WTC11 (cell line): Measurements from ENCODE around the gene KIFC3. TPM values are rescaled to one million over a fixed set of nuclear protein-coding genes. Genes with fewer than 3 reads are reported as not detected.

Source experiments
- ATAC-seq: fragments of 200-7000 bp; cut with Tn5 transposase; 2 replicates; pipeline ENCODE4 v1.10.0; 2021; ENCODE audit warnings: mild to moderate bottlenecking, moderate library complexity
- CTCF ChIA-PET: fragments of 300-600 bp; sonication (Branson Sonifier 250); formaldehyde crosslinking; loops from one replicate; lab custom pipeline; 2021; ENCODE audit warnings: antibody characterized with exemption; lab: Charles Lee
- POLR2A ChIA-PET: fragments of 350-600 bp; sonication (Branson Sonifier 250); formaldehyde crosslinking; loops from one replicate; lab custom pipeline; 2021; ENCODE audit warnings: antibody characterized with exemption; lab: Charles Lee
- DNase-seq: peaks from one replicate; pipeline ENCODE4 v3.0.0; 2021; ENCODE audit warnings: low spot score
- H3K27ac Mint-ChIP-seq: 2 replicates; pipeline ENCODE4 v1.8.0; 2021; ENCODE audit warnings: mixed read lengths
- H3K27me3 Mint-ChIP-seq: 2 replicates; pipeline ENCODE4 v1.8.0; 2021; ENCODE audit warnings: low read depth, mild to moderate bottlenecking, moderate library complexity, mixed read lengths
- H3K36me3 Mint-ChIP-seq: 2 replicates; pipeline ENCODE4 v1.8.0; 2021; ENCODE audit warnings: mixed read lengths
- H3K4me1 Mint-ChIP-seq: 2 replicates; pipeline ENCODE4 v1.8.0; 2022; ENCODE audit warnings: mixed read lengths
- H3K4me3 Mint-ChIP-seq: 2 replicates; pipeline ENCODE4 v1.8.0; 2021; ENCODE audit warnings: mild to moderate bottlenecking, moderate library complexity, mixed read lengths
- H3K9me3 Mint-ChIP-seq: 2 replicates; pipeline ENCODE4 v1.8.0; 2021; ENCODE audit warnings: mixed read lengths
- ELF4 ChIP-seq: sonication (generic); formaldehyde crosslinking; IDR thresholded peaks from 2 replicates; pipeline ENCODE4 v1.8.1; 2022; ENCODE audit warnings: low read depth, mild to moderate bottlenecking, moderate library complexity, missing genetic modification reagents
- EMX1 ChIP-seq: fragments of 250-450 bp; sonication (Bioruptor Pico); IDR thresholded peaks from 2 replicates; pipeline ENCODE4 v1.8.0; 2021; ENCODE audit warnings: mild to moderate bottlenecking
- FOXP1 ChIP-seq: sonication (generic); formaldehyde crosslinking; IDR thresholded peaks from 2 replicates; pipeline ENCODE4 v1.8.0; 2022; ENCODE audit warnings: missing genetic modification reagents, mild to moderate bottlenecking, moderate library complexity, borderline replicate concordance
- GABPB1 ChIP-seq: sonication (generic); formaldehyde crosslinking; IDR thresholded peaks from 2 replicates; pipeline ENCODE4 v1.8.1; 2023; ENCODE audit warnings: mild to moderate bottlenecking, missing genetic modification reagents
- GTF2I ChIP-seq: fragments of 250-450 bp; sonication (Bioruptor Pico); conservative IDR thresholded peaks from 2 replicates; pipeline ENCODE4 v1.4.0; 2021; ENCODE audit warnings: mild to moderate bottlenecking
- JAZF1 ChIP-seq: fragments of 250-450 bp; sonication (Bioruptor Pico); IDR thresholded peaks from 2 replicates; pipeline ENCODE4 v1.9.0; 2021; ENCODE audit warnings: moderate library complexity, mild to moderate bottlenecking, inconsistent platforms
- JUN ChIP-seq: sonication (generic); formaldehyde crosslinking; IDR thresholded peaks from 2 replicates; pipeline ENCODE4 v1.8.0; 2023; ENCODE audit warnings: mild to moderate bottlenecking, missing genetic modification reagents
- MXD4 ChIP-seq: fragments of 250-450 bp; sonication (Bioruptor Pico); IDR thresholded peaks from 2 replicates; pipeline ENCODE4 v1.8.0; 2021; ENCODE audit warnings: mild to moderate bottlenecking, moderate library complexity, borderline replicate concordance
- MYBL2 ChIP-seq: sonication (generic); formaldehyde crosslinking; IDR thresholded peaks from 2 replicates; pipeline ENCODE4 v1.8.1; 2023; ENCODE audit warnings: mild to moderate bottlenecking, moderate library complexity, missing genetic modification reagents
- NFATC4 ChIP-seq: fragments of 250-450 bp; sonication (Bioruptor Pico); IDR thresholded peaks from 2 replicates; pipeline ENCODE4 v1.9.0; 2021; ENCODE audit warnings: mild to moderate bottlenecking
- NFE2L1 ChIP-seq: sonication (generic); formaldehyde crosslinking; IDR thresholded peaks from 2 replicates; pipeline ENCODE4 v1.8.1; 2023; ENCODE audit warnings: missing genetic modification reagents
- NFYB ChIP-seq: sonication (generic); formaldehyde crosslinking; conservative IDR thresholded peaks from 2 replicates; pipeline ENCODE4 v1.8.0; 2022; ENCODE audit warnings: low read depth, missing genetic modification reagents
- OVOL2 ChIP-seq: fragments of 250-450 bp; sonication (Bioruptor Pico); IDR thresholded peaks from 2 replicates; pipeline ENCODE4 v1.9.0; 2021; ENCODE audit warnings: mild to moderate bottlenecking, borderline replicate concordance
- RORB ChIP-seq: fragments of 250-450 bp; sonication (Bioruptor Pico); IDR thresholded peaks from 2 replicates; pipeline ENCODE4 v1.9.0; 2021; ENCODE audit warnings: mild to moderate bottlenecking
- SMAD3 ChIP-seq: sonication (generic); formaldehyde crosslinking; IDR thresholded peaks from 2 replicates; pipeline ENCODE4 v1.8.0; 2022; ENCODE audit warnings: missing genetic modification reagents, mild to moderate bottlenecking, borderline replicate concordance
- TEAD1 ChIP-seq: sonication (generic); formaldehyde crosslinking; IDR thresholded peaks from 2 replicates; pipeline ENCODE4 v1.8.0; 2022; ENCODE audit warnings: mild to moderate bottlenecking, missing genetic modification reagents
- ZNF121 ChIP-seq: sonication (generic); formaldehyde crosslinking; IDR thresholded peaks from 2 replicates; pipeline ENCODE4 v1.8.0; 2023; ENCODE audit warnings: missing genetic modification reagents
- ZNF138 ChIP-seq: sonication (generic); formaldehyde crosslinking; conservative IDR thresholded peaks from 2 replicates; pipeline ENCODE4 v1.8.1; 2022; ENCODE audit warnings: mild to moderate bottlenecking, moderate library complexity, missing genetic modification reagents
- ZNF317 ChIP-seq: sonication (generic); formaldehyde crosslinking; IDR thresholded peaks from 2 replicates; pipeline ENCODE4 v1.8.1; 2023; ENCODE audit warnings: low read depth, mild to moderate bottlenecking, moderate library complexity, missing genetic modification reagents, borderline replicate concordance
- ZNF671 ChIP-seq: fragments of 250-450 bp; sonication (Bioruptor Pico); IDR thresholded peaks from 2 replicates; pipeline ENCODE4 v1.8.0; 2021; ENCODE audit warnings: mild to moderate bottlenecking
- total RNA-seq: library from RNA; stranded (reverse); gene quantifications from 3 replicates; pipeline ENCODE4 v1.2.3, GENCODE V29; 2021
- TF ChIP-seq, protein P1 (sequence below): sonication (generic); formaldehyde crosslinking; IDR thresholded peaks from 2 replicates; pipeline ENCODE4 v1.8.0; 2023; ENCODE audit warnings: missing genetic modification reagents
- TF ChIP-seq, protein P2 (sequence below): sonication (generic); formaldehyde crosslinking; IDR thresholded peaks from 2 replicates; pipeline ENCODE4 v1.8.0; 2023; ENCODE audit warnings: missing genetic modification reagents, mild to moderate bottlenecking, borderline replicate concordance
- TF ChIP-seq, protein P3 (sequence below): sonication (generic); formaldehyde crosslinking; IDR thresholded peaks from 2 replicates; pipeline ENCODE4 v1.8.1; 2023; ENCODE audit warnings: mild to moderate bottlenecking, missing genetic modification reagents, moderate library complexity
- TF ChIP-seq, protein P4 (sequence below): fragments of 250-450 bp; sonication (Bioruptor Pico); IDR thresholded peaks from 2 replicates; pipeline ENCODE4 v1.9.0; 2021; ENCODE audit warnings: mild to moderate bottlenecking, borderline replicate concordance

The KIFC3 gene
- total RNA-seq, 1 experiment from 2014 or later, result 11.6 TPM

DNA sequence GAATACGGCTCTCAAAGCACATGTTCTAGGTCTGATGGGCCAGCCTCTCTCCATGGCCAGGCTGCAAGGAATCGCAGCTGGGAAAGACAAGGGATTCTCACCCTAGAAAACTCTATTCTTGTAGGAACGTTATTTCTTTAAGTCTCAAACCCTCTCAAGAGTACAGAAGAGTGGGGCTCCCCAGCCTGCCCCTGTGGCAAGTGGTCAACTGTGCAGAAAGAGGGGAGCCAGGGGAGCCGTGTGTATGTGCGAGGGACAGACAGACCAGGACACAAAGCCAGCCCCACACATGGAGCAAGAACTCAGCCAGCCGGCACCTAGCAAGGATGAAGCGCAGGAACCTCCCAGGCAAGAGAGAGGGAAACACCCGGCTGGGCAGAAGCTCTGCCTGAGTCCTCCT is 16.4 kb downstream of the KIFC3 start (continued):
- TF ChIP-seq TEAD1 (CRISPR knock-in tag), result no peak
- no peak for TF ChIP-seq RORB (CRISPR knock-in tag)
- no peak for TF ChIP-seq JAZF1 (CRISPR knock-in tag)
- no peak for TF ChIP-seq MYBL2 (CRISPR knock-in tag)
- no peak for TF ChIP-seq EMX1 (CRISPR knock-in tag)
- TF ChIP-seq GTF2I (CRISPR knock-in tag), result no peak

DNA sequence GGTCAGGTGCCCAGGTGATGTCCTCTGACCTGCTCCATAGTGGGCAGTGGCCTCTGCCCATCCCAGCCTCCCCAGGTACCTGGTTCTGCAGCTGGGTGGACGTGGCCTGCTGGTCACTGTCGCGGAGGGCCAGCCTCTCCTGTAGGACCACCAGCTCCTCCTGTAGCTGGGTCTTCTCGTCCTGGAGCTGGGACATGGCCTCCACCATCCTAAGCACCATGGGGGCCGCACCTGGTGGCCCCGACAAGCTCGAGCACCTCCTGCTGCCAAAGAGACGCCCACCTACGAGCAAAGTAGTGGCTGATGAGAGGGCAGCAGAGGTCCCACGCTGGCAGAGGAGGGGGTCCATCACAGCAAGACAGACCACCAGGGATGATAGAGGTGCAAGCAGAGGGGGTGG is 16.9 kb downstream of the KIFC3 start:
- Mint-ChIP-seq H3K36me3 (no peaks in the 10 kb centered on the region), H3K9me3 (no peaks in the 10 kb centered on the region), H3K4me1 (peaks cover 6% of the 10 kb centered on the region; the same call in 1 of the 2 replicates), H3K27me3 (no peaks in the 10 kb centered on the region), H3K4me3 (no peak overlapping the region), H3K27ac (no peak overlapping the region)
- ATAC-seq (no peak), DNase-seq (no peak)
- TF ChIP-seq SMAD3 (CRISPR knock-in tag), result no peak
- TF ChIP-seq ELF4 (CRISPR knock-in tag), result no peak
- TF ChIP-seq NFATC4, result no peak
- TF ChIP-seq MYBL2 (CRISPR knock-in tag), result no peak
- no peak for TF ChIP-seq ZNF317
- no peak for TF ChIP-seq NFE2L1 (CRISPR knock-in tag)
- TF ChIP-seq ZNF671 (CRISPR knock-in tag), result no peak
- TF ChIP-seq FOXP1 (CRISPR knock-in tag), result no peak
- ChIA-PET POLR2A (no interaction called here), CTCF (interaction anchor here (1.3 to 2.2 kb wide), 3 partner anchors 10 kb away, joined by 5 to 11 read pairs (median 7); no protein-coding TSS in a partner anchor)

DNA sequence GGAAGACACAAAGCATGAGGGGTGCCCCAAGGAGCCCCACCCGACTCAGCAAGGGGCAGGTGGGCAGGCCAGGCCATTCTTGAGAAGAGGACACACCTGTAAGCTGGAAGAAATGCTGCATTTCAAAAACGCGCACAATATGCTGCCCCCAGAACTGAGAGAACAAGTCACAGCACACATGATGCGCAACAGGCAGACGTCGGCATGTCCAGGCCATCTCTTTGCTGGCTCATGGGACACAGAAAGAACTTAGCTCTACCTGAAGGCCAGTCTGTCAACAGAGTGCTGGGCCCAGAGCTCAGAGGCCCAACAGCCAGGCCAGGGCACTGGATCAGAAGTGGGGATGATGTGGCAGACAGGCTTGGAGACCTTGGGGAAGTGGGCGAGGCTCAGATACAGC is 18.0 kb downstream of the KIFC3 start:
- CTCF ChIA-PET, result interaction anchor here (1.3 to 1.7 kb wide), 2 partner anchors 9 to 11 kb away, joined by 5 to 7 read pairs; no protein-coding TSS in a partner anchor
- peaks cover 6% of the 10 kb centered on the region; the same call in 1 of the 2 replicates for H3K4me1 Mint-ChIP-seq
- POLR2A ChIA-PET, result no interaction called here
- H3K36me3 Mint-ChIP-seq, result no peaks in the 10 kb centered on the region
- H3K4me3 Mint-ChIP-seq, result no peak overlapping the region
- H3K9me3 Mint-ChIP-seq, result no peaks in the 10 kb centered on the region
- no peak overlapping the region for H3K27ac Mint-ChIP-seq
- no peak for TF ChIP-seq JUN (CRISPR knock-in tag)
- TF ChIP-seq, protein P1, sequence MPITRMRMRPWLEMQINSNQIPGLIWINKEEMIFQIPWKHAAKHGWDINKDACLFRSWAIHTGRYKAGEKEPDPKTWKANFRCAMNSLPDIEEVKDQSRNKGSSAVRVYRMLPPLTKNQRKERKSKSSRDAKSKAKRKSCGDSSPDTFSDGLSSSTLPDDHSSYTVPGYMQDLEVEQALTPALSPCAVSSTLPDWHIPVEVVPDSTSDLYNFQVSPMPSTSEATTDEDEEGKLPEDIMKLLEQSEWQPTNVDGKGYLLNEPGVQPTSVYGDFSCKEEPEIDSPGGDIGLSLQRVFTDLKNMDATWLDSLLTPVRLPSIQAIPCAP, result no peak
- no peak for TF ChIP-seq ZNF317
- TF ChIP-seq GABPB1, result no peak
- TF ChIP-seq, protein P2, sequence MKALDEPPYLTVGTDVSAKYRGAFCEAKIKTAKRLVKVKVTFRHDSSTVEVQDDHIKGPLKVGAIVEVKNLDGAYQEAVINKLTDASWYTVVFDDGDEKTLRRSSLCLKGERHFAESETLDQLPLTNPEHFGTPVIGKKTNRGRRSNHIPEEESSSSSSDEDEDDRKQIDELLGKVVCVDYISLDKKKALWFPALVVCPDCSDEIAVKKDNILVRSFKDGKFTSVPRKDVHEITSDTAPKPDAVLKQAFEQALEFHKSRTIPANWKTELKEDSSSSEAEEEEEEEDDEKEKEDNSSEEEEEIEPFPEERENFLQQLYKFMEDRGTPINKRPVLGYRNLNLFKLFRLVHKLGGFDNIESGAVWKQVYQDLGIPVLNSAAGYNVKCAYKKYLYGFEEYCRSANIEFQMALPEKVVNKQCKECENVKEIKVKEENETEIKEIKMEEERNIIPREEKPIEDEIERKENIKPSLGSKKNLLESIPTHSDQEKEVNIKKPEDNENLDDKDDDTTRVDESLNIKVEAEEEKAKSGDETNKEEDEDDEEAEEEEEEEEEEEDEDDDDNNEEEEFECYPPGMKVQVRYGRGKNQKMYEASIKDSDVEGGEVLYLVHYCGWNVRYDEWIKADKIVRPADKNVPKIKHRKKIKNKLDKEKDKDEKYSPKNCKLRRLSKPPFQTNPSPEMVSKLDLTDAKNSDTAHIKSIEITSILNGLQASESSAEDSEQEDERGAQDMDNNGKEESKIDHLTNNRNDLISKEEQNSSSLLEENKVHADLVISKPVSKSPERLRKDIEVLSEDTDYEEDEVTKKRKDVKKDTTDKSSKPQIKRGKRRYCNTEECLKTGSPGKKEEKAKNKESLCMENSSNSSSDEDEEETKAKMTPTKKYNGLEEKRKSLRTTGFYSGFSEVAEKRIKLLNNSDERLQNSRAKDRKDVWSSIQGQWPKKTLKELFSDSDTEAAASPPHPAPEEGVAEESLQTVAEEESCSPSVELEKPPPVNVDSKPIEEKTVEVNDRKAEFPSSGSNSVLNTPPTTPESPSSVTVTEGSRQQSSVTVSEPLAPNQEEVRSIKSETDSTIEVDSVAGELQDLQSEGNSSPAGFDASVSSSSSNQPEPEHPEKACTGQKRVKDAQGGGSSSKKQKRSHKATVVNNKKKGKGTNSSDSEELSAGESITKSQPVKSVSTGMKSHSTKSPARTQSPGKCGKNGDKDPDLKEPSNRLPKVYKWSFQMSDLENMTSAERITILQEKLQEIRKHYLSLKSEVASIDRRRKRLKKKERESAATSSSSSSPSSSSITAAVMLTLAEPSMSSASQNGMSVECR (CRISPR knock-in tag), result no peak
- TF ChIP-seq MXD4 (CRISPR knock-in tag), result no peak
- H3K27me3 Mint-ChIP-seq, result no peaks in the 10 kb centered on the region
- ATAC-seq, result no peak
- DNase-seq, result no peak

DNA sequence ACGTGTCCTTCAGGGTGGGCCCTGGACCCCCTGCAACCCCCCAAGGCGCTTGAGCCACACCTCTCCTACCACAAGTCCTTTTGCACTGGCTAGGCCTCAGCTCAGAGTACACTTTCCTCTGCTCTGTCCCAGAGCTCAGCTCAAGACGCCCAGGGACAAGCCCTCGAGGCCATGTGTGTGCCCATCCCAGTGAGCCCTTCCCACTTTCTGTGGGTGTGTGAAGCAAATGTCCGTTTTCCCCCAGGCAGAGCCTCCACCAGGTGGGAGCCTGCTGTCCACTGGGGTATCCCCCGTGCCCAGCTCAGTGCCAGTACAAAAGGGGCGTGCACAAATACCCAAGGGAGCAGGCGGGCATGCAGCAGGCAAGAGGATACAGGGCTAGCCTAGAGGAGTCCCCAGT is 18.4 kb downstream of the KIFC3 start:
- H3K27me3 Mint-ChIP-seq, result no peaks in the 10 kb centered on the region
- ChIA-PET POLR2A (no interaction called here), CTCF (interaction anchor here (1.3 kb wide), 1 partner anchor 11 kb away, joined by 7 read pairs; no protein-coding TSS in a partner anchor)
- no peak overlapping the region; the same call in 1 of the 2 replicates for H3K27ac Mint-ChIP-seq
- no peaks in the 10 kb centered on the region for H3K36me3 Mint-ChIP-seq
- DNase-seq (no peak), ATAC-seq (no peak)
- H3K9me3 Mint-ChIP-seq, result no peaks in the 10 kb centered on the region
- peaks cover 6% of the 10 kb centered on the region; the same call in 1 of the 2 replicates for H3K4me1 Mint-ChIP-seq
- H3K4me3 Mint-ChIP-seq, result no peak overlapping the region
- TF ChIP-seq, protein P3, sequence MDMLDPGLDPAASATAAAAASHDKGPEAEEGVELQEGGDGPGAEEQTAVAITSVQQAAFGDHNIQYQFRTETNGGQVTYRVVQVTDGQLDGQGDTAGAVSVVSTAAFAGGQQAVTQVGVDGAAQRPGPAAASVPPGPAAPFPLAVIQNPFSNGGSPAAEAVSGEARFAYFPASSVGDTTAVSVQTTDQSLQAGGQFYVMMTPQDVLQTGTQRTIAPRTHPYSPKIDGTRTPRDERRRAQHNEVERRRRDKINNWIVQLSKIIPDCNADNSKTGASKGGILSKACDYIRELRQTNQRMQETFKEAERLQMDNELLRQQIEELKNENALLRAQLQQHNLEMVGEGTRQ, result no peak
- TF ChIP-seq ZNF138, result no peak
- TF ChIP-seq OVOL2 (CRISPR knock-in tag), result no peak
- TF ChIP-seq ZNF121 (CRISPR knock-in tag), result no peak
- no peak for TF ChIP-seq NFYB (CRISPR knock-in tag)
- TF ChIP-seq, protein P4, sequence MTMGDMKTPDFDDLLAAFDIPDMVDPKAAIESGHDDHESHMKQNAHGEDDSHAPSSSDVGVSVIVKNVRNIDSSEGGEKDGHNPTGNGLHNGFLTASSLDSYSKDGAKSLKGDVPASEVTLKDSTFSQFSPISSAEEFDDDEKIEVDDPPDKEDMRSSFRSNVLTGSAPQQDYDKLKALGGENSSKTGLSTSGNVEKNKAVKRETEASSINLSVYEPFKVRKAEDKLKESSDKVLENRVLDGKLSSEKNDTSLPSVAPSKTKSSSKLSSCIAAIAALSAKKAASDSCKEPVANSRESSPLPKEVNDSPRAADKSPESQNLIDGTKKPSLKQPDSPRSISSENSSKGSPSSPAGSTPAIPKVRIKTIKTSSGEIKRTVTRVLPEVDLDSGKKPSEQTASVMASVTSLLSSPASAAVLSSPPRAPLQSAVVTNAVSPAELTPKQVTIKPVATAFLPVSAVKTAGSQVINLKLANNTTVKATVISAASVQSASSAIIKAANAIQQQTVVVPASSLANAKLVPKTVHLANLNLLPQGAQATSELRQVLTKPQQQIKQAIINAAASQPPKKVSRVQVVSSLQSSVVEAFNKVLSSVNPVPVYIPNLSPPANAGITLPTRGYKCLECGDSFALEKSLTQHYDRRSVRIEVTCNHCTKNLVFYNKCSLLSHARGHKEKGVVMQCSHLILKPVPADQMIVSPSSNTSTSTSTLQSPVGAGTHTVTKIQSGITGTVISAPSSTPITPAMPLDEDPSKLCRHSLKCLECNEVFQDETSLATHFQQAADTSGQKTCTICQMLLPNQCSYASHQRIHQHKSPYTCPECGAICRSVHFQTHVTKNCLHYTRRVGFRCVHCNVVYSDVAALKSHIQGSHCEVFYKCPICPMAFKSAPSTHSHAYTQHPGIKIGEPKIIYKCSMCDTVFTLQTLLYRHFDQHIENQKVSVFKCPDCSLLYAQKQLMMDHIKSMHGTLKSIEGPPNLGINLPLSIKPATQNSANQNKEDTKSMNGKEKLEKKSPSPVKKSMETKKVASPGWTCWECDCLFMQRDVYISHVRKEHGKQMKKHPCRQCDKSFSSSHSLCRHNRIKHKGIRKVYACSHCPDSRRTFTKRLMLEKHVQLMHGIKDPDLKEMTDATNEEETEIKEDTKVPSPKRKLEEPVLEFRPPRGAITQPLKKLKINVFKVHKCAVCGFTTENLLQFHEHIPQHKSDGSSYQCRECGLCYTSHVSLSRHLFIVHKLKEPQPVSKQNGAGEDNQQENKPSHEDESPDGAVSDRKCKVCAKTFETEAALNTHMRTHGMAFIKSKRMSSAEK (CRISPR knock-in tag), result no peak
- TF ChIP-seq EMX1 (CRISPR knock-in tag), result no peak
